Thyroid gland (tissue), 4 donors: ENCODE data around the gene LIPF. TPM values are rescaled to one million over a fixed set of nuclear protein-coding genes. Genes with fewer than 3 reads are reported as not detected.

ENCODE experiments used
- DNase-seq, 2 donors: peaks; one replicate each; pipeline ENCODE4 v3.0.0-alpha.2; 2019
- H3K27ac ChIP-seq, 3 donors: fragments of 200-600 bp; sonication (generic); 1 replicate in 2 of 3; 2 replicates in 1 of 3; pipeline ENCODE4 v1.5.1; 2016 to 2019; ENCODE audit warnings: mild to moderate bottlenecking in 1 of 3, moderate library complexity in 1 of 3
- H3K27me3 ChIP-seq: fragments of 200-600 bp; sonication (generic); one replicate; pipeline ENCODE4 v1.5.1; 2019
- H3K36me3 ChIP-seq, 2 donors: fragments of 200-600 bp; sonication (generic); one replicate each; pipeline ENCODE4 v1.5.1; 2016 to 2019
- H3K4me1 ChIP-seq, 2 donors: fragments of 200-600 bp; sonication (generic); one replicate each; pipeline ENCODE4 v1.5.1; 2017 to 2019
- H3K4me3 ChIP-seq, 3 donors: fragments of 200-600 bp; sonication (generic); replicated peaks in 1 of 3; 1 replicate in 2 of 3; 2 replicates in 1 of 3; pipeline ENCODE4 v1.5.1; 2016; ENCODE audit warnings: mild to moderate bottlenecking in 1 of 3
- H3K9me3 ChIP-seq: fragments of 200-600 bp; sonication (generic); one replicate; pipeline ENCODE4 v1.5.1; 2017
- CTCF ChIP-seq, 6 experiments: fragments of 200-600 bp in 3 of 6; fragments of 450-650 bp in 3 of 6; sonication (generic) in 3 of 6; IDR thresholded peaks; one replicate each; pipeline ENCODE4 v1.5.1; 2016 to 2019; ENCODE audit warnings: antibody characterized with exemption in 6 of 6, mild to moderate bottlenecking in 2 of 6, inconsistent platforms in 1 of 6, moderate library complexity in 1 of 6
- POLR2A ChIP-seq, 2 donors: fragments of 450-650 bp; IDR thresholded peaks; one replicate each; pipeline ENCODE4 v1.6.1; 2017; ENCODE audit warnings: antibody characterized with exemption in 2 of 2, mild to moderate bottlenecking in 2 of 2, moderate library complexity in 1 of 2
- WGBS, 2 donors: methylation state at CpG; one replicate each; pipeline ENCODE4 v1.1.5; 2017; 5-methylcytosine and 5-hydroxymethylcytosine counted together
- intact Hi-C: fragments of 100-400 bp; cut with DNase I; formaldehyde crosslinking; loops from one replicate; pipeline ENCODE4 v1.15.1; 2023
- total RNA-seq, 4 donors: library from RNA; depleted of rRNA; stranded (reverse); fragments of >200 nt; gene quantifications; one replicate each; pipeline ENCODE4 v1.2.3, GENCODE V29; 2016

Gene LIPF
- total RNA-seq, 4 donors from 2014 or later: not detected

GRCh38 chr10:88647061-88647615 is 17.1 kb upstream of the LIPF start:
- Histone ChIP-seq H3K9me3 (no peaks in the 10 kb centered on the region), H3K4me3 (no peak overlapping the region), H3K36me3 (no peaks in the 10 kb centered on the region), H3K4me1 (no peaks in the 10 kb centered on the region), H3K27ac (no peak overlapping the region), H3K27me3 (no peaks in the 10 kb centered on the region)
- DNase-seq: no peak
- no peak for TF ChIP-seq POLR2A (IDR thresholded peaks at IDR 0.05)
- WGBS, 2 donors: 68 to 84% methylated on average over 2 of the region's 2 CpGs
- intact Hi-C loops: no loop called here

- intact Hi-C loops: no loop called here
- Histone ChIP-seq H3K27me3 (no peaks in the 10 kb centered on the region), H3K36me3 (no peaks in the 10 kb centered on the region), H3K4me1 (no peaks in the 10 kb centered on the region), H3K27ac (no peak overlapping the region), H3K4me3 (no peak overlapping the region), H3K9me3 (no peaks in the 10 kb centered on the region)
- TF ChIP-seq CTCF (IDR thresholded peaks at IDR 0.05): no peak
- no peak for TF ChIP-seq POLR2A (IDR thresholded peaks at IDR 0.05)
- no peak for DNase-seq
Measured at GRCh38 chr10:88651101-88651551, 13.1 kb upstream of the LIPF start.

GRCh38 chr10:88652616-88653015 is 11.6 kb upstream of the LIPF start:
- 92 to 94% methylated on average over 2 of the region's 2 CpGs for WGBS, 2 donors
- Histone ChIP-seq H3K4me1 (no peaks in the 10 kb centered on the region), H3K9me3 (no peaks in the 10 kb centered on the region), H3K4me3 (no peak overlapping the region), H3K27me3 (no peaks in the 10 kb centered on the region), H3K27ac (no peak overlapping the region), H3K36me3 (no peaks in the 10 kb centered on the region)
- intact Hi-C loops: no loop called here
- no peak for TF ChIP-seq CTCF (IDR thresholded peaks at IDR 0.05)
- no peak for TF ChIP-seq POLR2A (IDR thresholded peaks at IDR 0.05)
- DNase-seq: no peak

GRCh38 chr10:88657901-88658300 is 6.3 kb upstream of the LIPF start:
- H3K4me3 ChIP-seq: no peak overlapping the region
- H3K27me3 ChIP-seq: no peaks in the 10 kb centered on the region
- DNase-seq: no peak
- no peaks in the 10 kb centered on the region for H3K36me3 ChIP-seq
- no peaks in the 10 kb centered on the region for H3K4me1 ChIP-seq
- no peak overlapping the region for H3K27ac ChIP-seq
- no peak for TF ChIP-seq POLR2A (IDR thresholded peaks at IDR 0.05)
- TF ChIP-seq CTCF (IDR thresholded peaks at IDR 0.05): no peak
- WGBS, 2 donors: 67% methylated on average over 1 of the region's 1 CpG
- intact Hi-C loops: no loop called here
- no peaks in the 10 kb centered on the region for H3K9me3 ChIP-seq

GRCh38 chr10:88659725-88660597 is 4.3 kb upstream of the LIPF start:
- TF ChIP-seq CTCF (IDR thresholded peaks at IDR 0.05) (no peak), POLR2A (IDR thresholded peaks at IDR 0.05) (no peak)
- H3K4me3 ChIP-seq: no peak overlapping the region
- H3K27me3 ChIP-seq: no peaks in the 10 kb centered on the region
- H3K36me3 ChIP-seq: no peaks in the 10 kb centered on the region
- no peaks in the 10 kb centered on the region for H3K9me3 ChIP-seq
- H3K4me1 ChIP-seq: no peaks in the 10 kb centered on the region
- no peak for DNase-seq
- 69 to 72% methylated on average over 3 of the region's 3 CpGs for WGBS, 2 donors
- intact Hi-C loops: no loop called here
- H3K27ac ChIP-seq: no peak overlapping the region
